ENCODE measurements around the gene MYOF.

Gene MYOF

DNA sequence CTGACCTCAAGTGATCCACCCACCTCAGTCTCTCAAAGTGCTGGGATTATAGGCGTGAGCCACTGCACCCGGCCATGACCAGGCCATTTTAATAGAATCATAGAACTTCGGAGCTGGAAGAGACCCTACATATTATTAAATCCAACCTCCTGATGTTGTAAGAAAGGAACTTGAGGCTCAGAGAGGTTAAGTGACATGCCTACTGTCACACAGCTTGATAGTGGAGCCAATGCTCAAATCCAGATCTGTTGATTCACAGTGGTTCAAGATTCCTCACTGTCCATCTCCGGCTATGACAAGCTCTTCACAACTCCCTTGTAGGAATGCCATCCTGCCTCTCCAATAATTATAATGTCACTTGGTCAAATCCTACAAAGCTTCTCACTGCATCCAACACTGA lies 65.3 kb downstream of the MYOF start:
- peaks cover 0 to 2% of the 10 kb centered on the region in 2 donors for H3K36me3 ChIP-seq (ENCODE audit: control insufficient read depth in 2 of 2, insufficient read depth in 2 of 2, low read length in 2 of 2)
- peaks cover 3 to 8% of the 10 kb centered on the region in 2 donors for H3K4me1 ChIP-seq (ENCODE audit: control insufficient read depth in 2 of 2, insufficient read depth in 2 of 2, low read length in 2 of 2)
- no peak overlapping the region for H3K27ac ChIP-seq (ENCODE audit: low read depth in 2 of 2, low read length in 2 of 2)
- no peaks in the 10 kb centered on the region for H3K9me3 ChIP-seq (ENCODE audit: control insufficient read depth in 2 of 2, low read length in 2 of 2)
- H3K27me3 ChIP-seq (ENCODE audit: control insufficient read depth in 2 of 2, insufficient read depth in 2 of 2, low read length in 2 of 2) = no peaks in the 10 kb centered on the region
- H3K4me3 ChIP-seq (ENCODE audit: low read length in 2 of 2) = no peak overlapping the region
- no peak overlapping the region for H3K9ac ChIP-seq (ENCODE audit: low read depth in 1 of 2, low read length in 2 of 2)

- Histone ChIP-seq H3K9me3 (ENCODE audit: control insufficient read depth in 2 of 2, low read length in 2 of 2) (no peaks in the 10 kb centered on the region), H3K4me1 (ENCODE audit: control insufficient read depth in 2 of 2, insufficient read depth in 2 of 2, low read length in 2 of 2) (peaks cover 0 to 4% of the 10 kb centered on the region in 2 donors), H3K27me3 (ENCODE audit: control insufficient read depth in 2 of 2, insufficient read depth in 2 of 2, low read length in 2 of 2) (no peaks in the 10 kb centered on the region), H3K27ac (ENCODE audit: low read depth in 2 of 2, low read length in 2 of 2) (no peak overlapping the region), H3K4me3 (ENCODE audit: low read length in 2 of 2) (no peak overlapping the region), H3K36me3 (ENCODE audit: control insufficient read depth in 2 of 2, insufficient read depth in 2 of 2, low read length in 2 of 2) (peaks cover 0 to 3% of the 10 kb centered on the region in 2 donors), H3K9ac (ENCODE audit: low read depth in 1 of 2, low read length in 2 of 2) (no peak overlapping the region)
Measured at GRCh38 chr10:93415693-93416092, 66.4 kb downstream of the MYOF start.

DNA sequence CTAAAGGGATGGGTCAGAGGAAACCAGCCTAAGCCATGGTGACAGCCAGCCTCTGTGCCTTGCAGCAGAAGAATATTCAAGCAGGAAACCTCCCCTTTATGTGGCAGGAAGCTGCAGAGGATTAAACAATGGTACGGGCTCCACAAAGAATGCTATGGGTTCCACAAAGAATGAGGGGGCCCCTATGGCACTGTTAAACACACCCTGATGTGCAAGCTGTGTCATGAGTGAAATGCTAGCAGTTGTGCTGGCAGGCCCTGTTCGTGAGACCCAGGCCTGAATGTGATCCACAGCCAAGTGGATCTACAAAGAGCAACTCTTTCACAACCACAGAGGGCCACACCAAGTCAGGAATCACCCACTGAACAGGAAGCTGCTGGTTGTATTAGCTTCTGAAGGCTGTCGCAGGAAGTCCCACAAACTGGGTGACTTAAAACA lies 68.9 kb downstream of the MYOF start:
- Histone ChIP-seq H3K27me3 (ENCODE audit: control insufficient read depth in 2 of 2, insufficient read depth in 2 of 2, low read length in 2 of 2) (no peaks in the 10 kb centered on the region), H3K4me1 (ENCODE audit: control insufficient read depth in 2 of 2, insufficient read depth in 2 of 2, low read length in 2 of 2) (peaks cover 4 to 5% of the 10 kb centered on the region in 2 donors), H3K36me3 (ENCODE audit: control insufficient read depth in 2 of 2, insufficient read depth in 2 of 2, low read length in 2 of 2) (peaks cover 3% of the 10 kb centered on the region in 2 donors), H3K9me3 (ENCODE audit: control insufficient read depth in 2 of 2, low read length in 2 of 2) (no peaks in the 10 kb centered on the region), H3K27ac (ENCODE audit: low read depth in 2 of 2, low read length in 2 of 2) (peak overlapping the region; percentile 13 to 25), H3K9ac (ENCODE audit: low read depth in 1 of 2, low read length in 2 of 2) (no peak overlapping the region), H3K4me3 (ENCODE audit: low read length in 2 of 2) (no peak overlapping the region)

DNA sequence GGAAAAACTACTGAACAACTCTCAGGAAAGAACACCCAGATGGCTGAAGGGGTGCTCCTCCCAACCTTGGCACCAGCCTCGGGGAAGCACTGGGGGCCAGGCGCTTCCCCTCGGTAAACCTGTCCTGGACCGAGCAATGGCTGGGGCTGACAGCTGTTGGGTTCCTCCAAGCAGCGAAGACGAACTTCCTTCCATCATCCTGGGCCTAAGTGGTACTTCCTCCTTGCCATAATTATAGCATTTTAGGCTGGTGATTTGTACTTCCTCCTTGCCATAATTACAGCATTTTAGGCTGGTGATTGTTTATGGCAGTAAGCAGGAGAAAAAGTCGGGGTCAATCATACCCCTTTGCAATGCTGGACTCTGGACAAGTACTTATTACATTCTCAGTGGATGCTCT lies 69.3 kb downstream of the MYOF start:
- no peaks in the 10 kb centered on the region for H3K27me3 ChIP-seq (ENCODE audit: control insufficient read depth in 2 of 2, insufficient read depth in 2 of 2, low read length in 2 of 2)
- H3K27ac ChIP-seq (ENCODE audit: low read depth in 2 of 2, low read length in 2 of 2) = peak overlapping the region; percentile 23 to 25

DNA sequence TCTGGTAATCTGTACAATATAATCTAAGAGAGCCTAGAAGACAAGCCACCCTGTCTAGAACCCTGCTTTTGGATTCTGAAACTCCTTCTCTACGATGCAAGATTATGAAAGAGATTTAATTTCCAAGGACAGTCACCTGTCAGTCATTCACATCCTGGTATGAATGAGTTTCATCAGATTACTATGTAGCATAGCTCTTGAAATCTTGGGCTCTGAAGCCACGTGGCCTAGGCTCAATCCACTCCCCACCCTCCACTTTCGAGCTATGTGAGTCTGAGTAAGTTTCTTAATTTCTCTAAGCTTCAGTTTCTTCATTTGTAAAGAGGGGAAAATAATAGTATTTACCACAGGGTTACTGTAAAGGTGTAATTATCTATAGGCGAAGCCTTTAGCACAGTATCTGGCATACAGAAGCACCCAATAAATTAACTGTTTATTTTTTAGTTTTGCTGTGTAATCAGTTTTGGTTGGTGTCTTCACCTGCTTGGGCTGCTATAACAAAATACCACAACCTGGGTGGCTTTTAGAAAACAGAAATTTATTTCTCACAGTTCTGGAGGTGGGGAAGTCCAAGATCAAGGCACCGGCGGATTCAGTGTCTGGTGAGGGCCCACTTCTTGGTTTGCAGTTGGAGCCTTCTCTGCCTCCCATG lies 71.3 kb downstream of the MYOF start:
- Histone ChIP-seq H3K4me1 (ENCODE audit: control insufficient read depth in 2 of 2, insufficient read depth in 2 of 2, low read length in 2 of 2) (peaks cover 4 to 5% of the 10 kb centered on the region in 2 donors), H3K9ac (ENCODE audit: low read depth in 1 of 2, low read length in 2 of 2) (no peak overlapping the region), H3K9me3 (ENCODE audit: control insufficient read depth in 2 of 2, low read length in 2 of 2) (no peaks in the 10 kb centered on the region), H3K4me3 (ENCODE audit: low read length in 2 of 2) (no peak overlapping the region), H3K27me3 (ENCODE audit: control insufficient read depth in 2 of 2, insufficient read depth in 2 of 2, low read length in 2 of 2) (no peaks in the 10 kb centered on the region), H3K36me3 (ENCODE audit: control insufficient read depth in 2 of 2, insufficient read depth in 2 of 2, low read length in 2 of 2) (peaks cover 3 to 8% of the 10 kb centered on the region in 2 donors), H3K27ac (ENCODE audit: low read depth in 2 of 2, low read length in 2 of 2) (no peak overlapping the region)

More for the DNA sequence above, 69.3 kb downstream of the MYOF start:
- H3K4me1 ChIP-seq (ENCODE audit: control insufficient read depth in 2 of 2, insufficient read depth in 2 of 2, low read length in 2 of 2) = peaks cover 4 to 5% of the 10 kb centered on the region in 2 donors
- no peaks in the 10 kb centered on the region for H3K9me3 ChIP-seq (ENCODE audit: control insufficient read depth in 2 of 2, low read length in 2 of 2)
- peaks cover 3% of the 10 kb centered on the region in 2 donors for H3K36me3 ChIP-seq (ENCODE audit: control insufficient read depth in 2 of 2, insufficient read depth in 2 of 2, low read length in 2 of 2)
- no peak overlapping the region for H3K4me3 ChIP-seq (ENCODE audit: low read length in 2 of 2)
- H3K9ac ChIP-seq (ENCODE audit: low read depth in 1 of 2, low read length in 2 of 2) = no peak overlapping the region

- Histone ChIP-seq H3K4me3 (ENCODE audit: low read length in 2 of 2) (no peak overlapping the region), H3K9me3 (ENCODE audit: control insufficient read depth in 2 of 2, low read length in 2 of 2) (no peaks in the 10 kb centered on the region), H3K27ac (ENCODE audit: low read depth in 2 of 2, low read length in 2 of 2) (no peak overlapping the region), H3K27me3 (ENCODE audit: control insufficient read depth in 2 of 2, insufficient read depth in 2 of 2, low read length in 2 of 2) (no peaks in the 10 kb centered on the region), H3K4me1 (ENCODE audit: control insufficient read depth in 2 of 2, insufficient read depth in 2 of 2, low read length in 2 of 2) (peaks cover 4 to 5% of the 10 kb centered on the region in 2 donors), H3K9ac (ENCODE audit: low read depth in 1 of 2, low read length in 2 of 2) (no peak overlapping the region), H3K36me3 (ENCODE audit: control insufficient read depth in 2 of 2, insufficient read depth in 2 of 2, low read length in 2 of 2) (peaks cover 3 to 13% of the 10 kb centered on the region in 2 donors)
Measured at GRCh38 chr10:93408783-93409182, 73.4 kb downstream of the MYOF start.

DNA sequence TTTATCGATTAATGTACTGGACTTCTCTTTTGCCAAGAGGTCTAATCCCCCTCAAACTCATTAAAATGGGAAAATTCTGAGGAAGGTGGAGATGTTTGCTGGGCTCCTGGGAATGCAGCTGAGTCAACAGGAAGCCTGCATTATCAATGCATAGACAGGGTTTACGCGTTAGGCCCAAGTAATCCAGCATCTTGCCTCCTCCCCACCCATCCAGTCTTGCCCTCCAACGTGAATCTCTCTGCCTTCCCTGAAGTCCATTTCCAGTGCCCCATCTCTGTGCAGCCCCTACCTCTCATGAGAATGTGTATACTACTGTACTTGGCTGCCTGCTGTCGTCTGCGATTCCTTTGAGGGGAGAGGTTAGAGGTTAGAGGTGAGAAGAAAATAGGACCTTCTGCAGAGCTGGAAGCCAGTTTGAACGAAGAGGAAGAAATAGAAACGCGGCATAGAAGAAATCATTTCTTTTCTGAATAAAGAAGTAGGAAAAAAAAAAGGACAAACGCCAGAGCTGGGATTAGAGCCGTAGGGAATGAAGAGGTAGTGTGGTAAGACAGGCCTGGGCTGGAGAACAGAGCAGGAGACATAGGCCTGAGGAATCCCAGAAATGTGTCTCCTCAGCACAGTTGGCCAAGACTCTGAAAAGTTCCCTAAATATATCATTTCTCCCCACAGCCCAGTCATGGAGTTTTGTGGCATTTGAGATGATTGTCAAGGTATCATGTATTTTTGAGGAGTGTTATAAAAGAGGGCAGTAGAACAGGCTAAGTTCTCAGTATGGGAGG lies 75.6 kb downstream of the MYOF start:
- peaks cover 0 to 5% of the 10 kb centered on the region in 2 donors for H3K4me1 ChIP-seq (ENCODE audit: control insufficient read depth in 2 of 2, insufficient read depth in 2 of 2, low read length in 2 of 2)
- no peak overlapping the region for H3K9ac ChIP-seq (ENCODE audit: low read depth in 1 of 2, low read length in 2 of 2)
- H3K27me3 ChIP-seq (ENCODE audit: control insufficient read depth in 2 of 2, insufficient read depth in 2 of 2, low read length in 2 of 2) = no peaks in the 10 kb centered on the region
- H3K27ac ChIP-seq (ENCODE audit: low read depth in 2 of 2, low read length in 2 of 2) = no peak overlapping the region
- no peaks in the 10 kb centered on the region for H3K9me3 ChIP-seq (ENCODE audit: control insufficient read depth in 2 of 2, low read length in 2 of 2)
- no peak overlapping the region for H3K4me3 ChIP-seq (ENCODE audit: low read length in 2 of 2)
- H3K36me3 ChIP-seq (ENCODE audit: control insufficient read depth in 2 of 2, insufficient read depth in 2 of 2, low read length in 2 of 2) = peaks cover 3 to 30% of the 10 kb centered on the region in 2 donors

- H3K4me1 ChIP-seq (ENCODE audit: control insufficient read depth in 2 of 2, insufficient read depth in 2 of 2, low read length in 2 of 2) = peaks cover 0 to 5% of the 10 kb centered on the region in 2 donors
- no peaks in the 10 kb centered on the region for H3K27me3 ChIP-seq (ENCODE audit: control insufficient read depth in 2 of 2, insufficient read depth in 2 of 2, low read length in 2 of 2)
- no peaks in the 10 kb centered on the region for H3K9me3 ChIP-seq (ENCODE audit: control insufficient read depth in 2 of 2, low read length in 2 of 2)
- no peak overlapping the region for H3K4me3 ChIP-seq (ENCODE audit: low read length in 2 of 2)
- H3K36me3 ChIP-seq (ENCODE audit: control insufficient read depth in 2 of 2, insufficient read depth in 2 of 2, low read length in 2 of 2) = peaks cover 0 to 30% of the 10 kb centered on the region in 2 donors
- no peak overlapping the region for H3K27ac ChIP-seq (ENCODE audit: low read depth in 2 of 2, low read length in 2 of 2)
- no peak overlapping the region for H3K9ac ChIP-seq (ENCODE audit: low read depth in 1 of 2, low read length in 2 of 2)
Measured at GRCh38 chr10:93404048-93404354, 78.1 kb downstream of the MYOF start.

- Histone ChIP-seq H3K27ac (ENCODE audit: low read depth in 2 of 2, low read length in 2 of 2) (no peak overlapping the region), H3K4me1 (ENCODE audit: control insufficient read depth in 2 of 2, insufficient read depth in 2 of 2, low read length in 2 of 2) (no peaks in the 10 kb centered on the region), H3K9me3 (ENCODE audit: control insufficient read depth in 2 of 2, low read length in 2 of 2) (no peaks in the 10 kb centered on the region), H3K4me3 (ENCODE audit: low read length in 2 of 2) (no peak overlapping the region), H3K9ac (ENCODE audit: low read depth in 1 of 2, low read length in 2 of 2) (no peak overlapping the region), H3K36me3 (ENCODE audit: control insufficient read depth in 2 of 2, insufficient read depth in 2 of 2, low read length in 2 of 2) (peaks cover 4 to 36% of the 10 kb centered on the region in 2 donors), H3K27me3 (ENCODE audit: control insufficient read depth in 2 of 2, insufficient read depth in 2 of 2, low read length in 2 of 2) (no peaks in the 10 kb centered on the region)
Measured at GRCh38 chr10:93403152-93404047, 78.7 kb downstream of the MYOF start.

GRCh38 chr10:93402192-93402591 lies 79.9 kb downstream of the MYOF start:
- Histone ChIP-seq H3K4me3 (ENCODE audit: low read length in 2 of 2) (no peak overlapping the region), H3K9me3 (ENCODE audit: control insufficient read depth in 2 of 2, low read length in 2 of 2) (no peaks in the 10 kb centered on the region), H3K4me1 (ENCODE audit: control insufficient read depth in 2 of 2, insufficient read depth in 2 of 2, low read length in 2 of 2) (no peaks in the 10 kb centered on the region), H3K36me3 (ENCODE audit: control insufficient read depth in 2 of 2, insufficient read depth in 2 of 2, low read length in 2 of 2) (peaks cover 4 to 43% of the 10 kb centered on the region in 2 donors), H3K27ac (ENCODE audit: low read depth in 2 of 2, low read length in 2 of 2) (no peak overlapping the region), H3K9ac (ENCODE audit: low read depth in 1 of 2, low read length in 2 of 2) (no peak overlapping the region), H3K27me3 (ENCODE audit: control insufficient read depth in 2 of 2, insufficient read depth in 2 of 2, low read length in 2 of 2) (no peaks in the 10 kb centered on the region)
